CD4-positive, alpha-beta T cell treated with Interferon gamma for 1 hour (primary cell): ENCODE results near the gene SNX30.
A peak's percentile ranks its signal among the peaks of the same experiment; 100 is the strongest.

Source experiments
- DNase-seq: peaks from one replicate; pipeline ENCODE4 v3.0.0-alpha.2; 2020

SNX30 gene

DNA sequence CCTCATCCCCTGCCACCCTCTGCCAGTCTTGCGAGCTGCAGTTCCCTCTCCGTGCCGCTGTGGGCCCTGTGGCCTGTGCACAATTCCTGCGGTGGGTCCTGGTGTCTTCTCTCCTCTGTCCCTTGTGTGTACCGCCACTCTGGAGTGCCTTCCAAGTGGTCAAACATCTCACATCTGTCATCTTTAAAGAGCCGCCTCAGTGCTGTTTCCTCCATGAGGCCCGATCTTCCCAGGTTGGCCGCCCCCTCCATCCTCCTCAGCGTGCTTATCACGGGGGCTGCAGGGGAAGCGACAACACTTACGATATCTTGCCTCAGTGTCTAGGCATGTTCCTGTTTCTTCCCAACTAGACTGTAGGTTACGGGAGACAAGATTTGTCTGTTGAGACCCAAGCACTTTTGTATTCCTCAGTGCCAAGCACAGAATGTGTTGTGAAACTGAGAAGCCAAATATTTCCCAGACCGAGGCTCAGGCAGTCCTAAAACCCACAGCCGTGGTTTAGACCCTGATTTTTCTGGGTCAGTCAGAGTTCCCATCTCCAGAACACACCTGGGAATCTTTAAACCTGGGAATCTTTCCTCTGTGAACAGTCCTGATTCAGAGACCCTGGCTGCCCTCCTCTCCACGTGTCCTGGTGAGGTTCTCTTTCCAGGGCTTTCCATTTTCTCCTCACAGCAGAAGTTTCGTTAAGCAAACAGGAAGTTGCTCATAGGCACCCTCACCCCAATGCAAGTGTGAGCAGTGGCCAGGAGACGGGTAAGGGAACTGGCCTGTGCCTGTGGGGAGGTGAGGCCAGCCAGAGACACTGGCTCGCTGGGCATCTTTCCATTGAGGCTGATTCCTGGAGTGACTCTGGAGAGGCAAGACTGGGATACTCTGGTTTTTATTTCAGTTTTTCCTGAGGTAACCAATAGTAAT is 111.3 kb downstream of the SNX30 start:
- DNase-seq, result peak; percentile 56

- DNase-seq, result no peak
Measured at GRCh38 chr9:112863214-112863613, 112.7 kb downstream of the SNX30 start.

DNA sequence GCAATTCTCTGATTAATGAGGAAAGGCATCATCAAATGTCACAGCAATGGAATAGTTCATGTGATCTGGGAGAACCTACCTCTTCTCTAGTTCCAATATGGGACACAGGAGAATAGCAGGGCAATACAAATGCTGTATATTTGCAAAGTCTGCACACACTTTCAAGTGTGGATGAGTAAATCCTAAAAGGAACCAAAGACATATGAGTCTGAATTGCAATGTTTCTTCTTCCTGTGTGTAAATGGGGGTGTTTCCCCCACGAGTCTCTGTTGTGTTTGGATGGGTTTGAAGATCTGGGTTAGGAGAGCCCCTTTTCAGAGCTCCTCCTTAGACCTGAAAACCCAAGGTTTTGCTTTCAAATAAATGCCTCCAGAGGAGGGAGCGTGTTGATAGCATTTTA is 113.2 kb downstream of the SNX30 start:
- DNase-seq, result no peak

DNA sequence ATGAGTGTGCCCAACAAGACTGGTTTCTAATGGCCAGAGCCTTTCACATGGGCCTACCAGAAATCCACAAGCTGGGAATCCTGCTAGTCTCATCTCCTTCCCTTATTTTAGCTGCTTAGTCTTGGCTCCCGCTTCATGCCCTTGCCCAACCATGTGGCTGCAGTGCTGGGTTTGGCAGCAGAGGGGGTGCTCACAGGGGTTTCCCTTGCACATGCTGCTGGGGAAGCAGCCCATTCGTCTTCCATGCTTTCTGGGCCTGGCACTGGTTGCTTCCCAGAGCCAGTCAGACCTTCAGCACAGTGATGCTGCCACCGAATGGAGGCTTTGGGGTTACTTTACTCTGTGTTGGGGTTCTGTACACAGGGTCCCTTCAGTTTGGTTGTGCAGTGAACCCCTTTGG is 113.8 kb downstream of the SNX30 start:
- no peak for DNase-seq

DNA sequence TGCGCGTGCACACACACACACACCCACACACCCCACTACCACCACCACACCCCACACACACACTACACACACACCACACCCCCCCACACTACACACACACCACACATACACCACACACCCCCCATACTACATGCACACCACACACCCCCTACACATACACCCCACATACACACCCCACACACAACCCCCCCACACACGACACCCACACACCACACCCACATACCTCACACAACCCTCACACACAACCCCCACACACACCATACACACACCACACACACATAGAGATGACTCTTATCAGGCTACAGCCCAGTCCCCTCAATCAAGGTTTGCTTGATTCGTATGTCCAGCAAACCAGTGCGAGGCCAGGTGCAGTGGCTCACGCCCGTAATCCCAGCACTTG is 114.4 kb downstream of the SNX30 start:
- no peak for DNase-seq

DNA sequence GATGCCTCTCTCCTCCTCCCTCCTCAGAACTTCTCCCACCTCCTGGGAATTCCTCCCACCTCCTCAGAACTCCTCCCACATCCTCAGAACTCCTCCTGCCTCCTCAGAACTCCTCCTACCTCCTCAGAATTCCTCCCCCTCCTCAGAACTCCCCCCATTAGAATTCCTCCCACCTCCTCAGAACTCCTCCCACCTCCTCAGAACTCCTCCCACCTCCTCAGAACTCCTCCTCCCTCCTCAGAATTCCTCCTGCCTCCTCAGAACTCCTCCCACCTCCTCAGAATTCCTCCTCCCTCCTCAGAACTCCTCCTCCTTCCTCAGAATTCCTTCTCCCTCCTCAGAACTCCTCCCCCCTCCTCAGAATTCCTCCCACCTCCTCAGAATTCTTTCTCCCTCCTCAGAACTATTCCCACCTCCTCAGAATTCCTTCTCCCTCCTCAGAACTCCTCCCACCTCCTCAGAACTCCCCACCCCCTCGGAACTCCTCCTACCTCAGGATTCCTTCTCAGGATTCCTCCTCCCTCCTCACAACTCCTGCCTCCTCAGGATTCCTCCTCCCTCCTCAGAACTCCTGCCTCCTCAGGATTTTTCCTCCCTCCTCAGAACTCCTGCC is 116.2 kb downstream of the SNX30 start:
- DNase-seq, result no peak

DNA sequence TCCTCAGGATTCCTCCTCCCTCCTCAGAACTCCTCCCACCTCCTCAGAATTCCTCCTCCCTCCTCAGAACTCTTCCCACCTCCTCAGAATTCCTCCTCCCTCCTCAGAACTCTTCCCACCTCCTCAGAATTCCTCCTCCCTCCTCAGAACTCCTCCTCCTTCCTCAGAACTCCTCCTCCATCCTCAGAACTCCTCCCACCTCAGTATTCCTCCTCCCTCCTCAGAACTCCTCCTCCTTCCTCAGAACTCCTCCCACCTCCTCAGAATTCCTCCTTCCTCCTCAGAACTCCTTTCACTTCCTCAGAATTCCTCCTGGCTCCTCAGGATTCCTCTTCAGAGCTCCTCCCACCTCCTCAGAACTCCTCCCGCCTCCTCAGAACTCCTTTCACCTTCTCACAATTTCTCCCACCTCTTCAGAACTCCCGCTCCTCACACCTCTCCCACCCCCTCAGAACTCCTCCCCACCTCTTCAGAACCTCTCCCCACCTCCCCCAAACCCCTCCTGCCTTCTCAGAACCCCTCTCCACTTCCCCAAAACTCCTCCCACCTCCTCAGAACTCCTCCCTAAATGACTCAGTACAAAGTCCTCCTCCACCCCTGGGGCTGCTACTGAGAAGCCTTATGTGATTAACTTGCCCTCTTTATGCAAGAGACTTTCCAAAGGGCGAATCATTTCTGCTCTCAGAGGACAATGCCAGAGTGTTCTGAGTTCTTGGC is 116.9 kb downstream of the SNX30 start:
- peak; percentile 44 for DNase-seq

DNA sequence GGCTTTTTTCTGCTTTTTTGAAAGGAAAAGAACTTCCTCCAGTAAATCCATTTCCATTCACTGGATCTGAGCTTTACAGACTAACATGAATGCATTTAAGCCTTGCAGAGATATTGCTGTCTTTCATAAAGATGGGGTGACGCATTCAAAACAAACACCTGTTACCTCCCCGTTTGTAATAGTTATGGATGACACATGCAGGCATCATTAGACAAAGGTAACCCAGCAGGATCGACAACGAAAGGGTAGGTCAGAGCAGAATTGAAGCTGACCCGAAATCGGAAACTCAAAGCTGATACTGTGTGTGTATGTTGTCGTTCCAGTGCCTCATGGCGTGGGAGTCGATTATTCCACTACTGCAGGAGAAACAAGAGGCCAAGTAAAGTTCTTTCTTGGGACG is 117.9 kb downstream of the SNX30 start:
- DNase-seq, result no peak

GRCh38 chr9:112869041-112869529 is 118.5 kb downstream of the SNX30 start:
- DNase-seq, result no peak

GRCh38 chr9:112869917-112870316 is 119.4 kb downstream of the SNX30 start:
- no peak for DNase-seq

GRCh38 chr9:112870556-112870955 is 120.0 kb downstream of the SNX30 start:
- no peak for DNase-seq

- DNase-seq, result no peak
Measured at GRCh38 chr9:112872019-112872418, 121.5 kb downstream of the SNX30 start.

- no peak for DNase-seq
Measured at GRCh38 chr9:112873773-112874405, 123.3 kb downstream of the SNX30 start.

DNA sequence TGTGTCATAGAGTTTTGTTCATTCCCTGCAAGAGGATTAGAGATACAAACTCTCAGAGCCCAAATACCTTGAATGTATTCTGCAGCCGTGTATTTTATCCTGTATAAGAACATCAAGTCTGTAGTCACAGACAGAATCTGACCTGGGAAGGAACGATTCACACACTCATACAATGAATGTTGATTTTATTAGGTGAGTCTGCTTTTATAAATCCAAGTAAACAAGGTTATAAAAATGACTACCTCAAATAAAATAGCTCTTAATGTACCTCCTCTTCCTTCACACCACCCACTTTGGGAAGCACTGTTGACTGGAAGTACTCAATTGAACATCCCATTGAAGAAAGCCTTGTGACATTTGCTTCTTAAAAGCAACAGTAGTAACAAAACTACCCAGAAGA is 128.2 kb downstream of the SNX30 start:
- no peak for DNase-seq

GRCh38 chr9:112880650-112881049 is 130.1 kb downstream of the SNX30 start:
- DNase-seq, result no peak

DNA sequence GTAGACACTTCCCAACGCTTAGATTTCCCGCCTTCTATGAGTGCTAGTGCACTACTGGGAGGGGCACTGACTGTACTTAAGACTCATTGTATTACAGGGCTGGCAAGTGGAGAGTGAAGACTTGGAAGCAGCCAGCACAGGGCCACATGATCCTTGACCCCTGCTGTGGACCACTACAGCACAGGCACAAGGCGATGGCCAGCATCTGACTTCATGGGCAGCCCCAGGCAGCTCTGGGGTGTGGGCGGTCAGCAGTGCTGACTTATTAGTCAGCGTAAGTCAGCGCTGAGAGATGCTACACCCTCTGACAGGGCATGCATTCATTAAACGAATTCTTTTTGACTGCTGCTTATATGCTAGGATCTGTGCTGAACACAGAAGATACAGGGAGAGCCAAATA is 130.8 kb downstream of the SNX30 start:
- DNase-seq, result no peak

- no peak for DNase-seq
Measured at GRCh38 chr9:112884101-112884500, 133.5 kb downstream of the SNX30 start.

- no peak for DNase-seq
Measured at GRCh38 chr9:112884721-112885120, 134.2 kb downstream of the SNX30 start.

DNA sequence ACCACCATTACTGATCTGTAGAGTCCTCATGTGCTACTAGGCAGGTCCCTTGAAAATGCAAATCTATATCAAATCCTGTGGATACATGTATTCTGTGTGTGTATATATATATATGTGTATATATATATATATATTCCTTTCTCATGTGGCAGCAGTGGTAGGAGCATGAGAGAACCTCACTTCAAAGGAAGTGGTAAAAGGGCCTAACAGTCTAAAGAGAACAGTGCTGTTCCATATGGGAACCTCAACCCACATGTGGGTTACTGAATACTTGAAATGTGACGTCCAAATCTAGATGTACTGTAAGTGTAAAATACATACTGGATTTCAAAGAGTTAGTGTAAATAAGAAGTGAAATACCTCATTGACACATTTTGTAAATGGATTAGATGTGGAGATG is 134.8 kb downstream of the SNX30 start:
- DNase-seq, result no peak

DNA sequence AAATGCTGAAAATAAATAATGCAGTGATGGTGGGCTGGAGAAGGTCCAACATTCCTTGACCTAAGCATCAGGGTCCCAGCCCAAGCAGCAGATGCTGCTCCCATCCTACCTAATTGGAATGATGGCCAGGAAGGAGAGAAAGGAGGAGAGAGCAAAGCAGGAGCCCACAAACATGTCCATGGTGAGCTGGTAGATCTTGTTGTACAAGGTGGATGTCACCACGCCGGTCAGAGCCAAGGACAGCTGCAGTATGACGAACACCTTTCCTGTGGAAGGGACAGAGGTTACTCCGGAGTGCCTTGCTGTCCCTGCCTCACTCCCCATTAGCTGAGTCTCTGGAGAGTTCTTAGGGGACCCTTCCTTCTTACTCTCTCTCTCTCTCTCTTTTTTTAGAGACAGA is 135.8 kb downstream of the SNX30 start:
- DNase-seq, result no peak

- peak; percentile 44 for DNase-seq
Measured at GRCh38 chr9:112887381-112887780, 136.8 kb downstream of the SNX30 start.

- DNase-seq, result peak; percentile 24
Measured at GRCh38 chr9:112890106-112891081, 139.8 kb downstream of the SNX30 start, which contains the start of gene SLC46A2. SLC46A2 (minus strand) TSS chr9:112890876; CDS start chr9:112890681, 195 bp downstream.
